Gastrocnemius medialis (tissue), 4 donors: ENCODE results near the gene PRKACB.

ENCODE experiments used
- POLR2A ChIP-seq, 2 donors: fragments of 450-650 bp; IDR thresholded peaks; one replicate each; pipeline ENCODE4 v1.6.1; 2017; ENCODE audit warnings: antibody characterized with exemption in 2 of 2, mild to moderate bottlenecking in 2 of 2, moderate library complexity in 2 of 2
- TF ChIP-seq, protein P1 (sequence below), 5 experiments: fragments of 450-650 bp in 3 of 5; fragments of 200-600 bp in 2 of 5; sonication (generic) in 2 of 5; IDR thresholded peaks in 4 of 5; conservative IDR thresholded peaks in 1 of 5; 1 replicate in 4 of 5; 2 replicates in 1 of 5; pipeline ENCODE4 v1.5.1; 2016 to 2019; ENCODE audit warnings: antibody characterized with exemption in 5 of 5, mild to moderate bottlenecking in 3 of 5, moderate library complexity in 3 of 5

DNA sequence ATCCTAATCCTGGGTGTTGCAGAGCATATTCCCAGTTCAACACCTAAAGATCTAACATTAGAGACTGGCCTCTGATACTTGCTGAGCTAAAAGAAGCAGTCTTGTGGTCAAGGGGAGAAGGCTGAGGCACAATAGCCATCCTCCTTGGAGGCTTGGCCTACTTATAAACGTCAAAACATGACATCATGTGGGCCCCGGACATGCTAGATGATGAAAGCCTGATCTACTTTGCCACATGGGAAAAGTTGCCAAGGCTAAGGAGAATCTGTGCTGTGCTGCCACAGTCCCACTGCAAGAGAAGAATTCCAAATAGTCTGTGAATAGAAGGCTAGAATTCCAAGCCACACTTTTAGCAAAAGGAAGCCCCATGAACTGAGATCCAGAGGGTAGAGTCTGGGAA is 113.5 kb downstream of the PRKACB start:
- TF ChIP-seq, protein P1, sequence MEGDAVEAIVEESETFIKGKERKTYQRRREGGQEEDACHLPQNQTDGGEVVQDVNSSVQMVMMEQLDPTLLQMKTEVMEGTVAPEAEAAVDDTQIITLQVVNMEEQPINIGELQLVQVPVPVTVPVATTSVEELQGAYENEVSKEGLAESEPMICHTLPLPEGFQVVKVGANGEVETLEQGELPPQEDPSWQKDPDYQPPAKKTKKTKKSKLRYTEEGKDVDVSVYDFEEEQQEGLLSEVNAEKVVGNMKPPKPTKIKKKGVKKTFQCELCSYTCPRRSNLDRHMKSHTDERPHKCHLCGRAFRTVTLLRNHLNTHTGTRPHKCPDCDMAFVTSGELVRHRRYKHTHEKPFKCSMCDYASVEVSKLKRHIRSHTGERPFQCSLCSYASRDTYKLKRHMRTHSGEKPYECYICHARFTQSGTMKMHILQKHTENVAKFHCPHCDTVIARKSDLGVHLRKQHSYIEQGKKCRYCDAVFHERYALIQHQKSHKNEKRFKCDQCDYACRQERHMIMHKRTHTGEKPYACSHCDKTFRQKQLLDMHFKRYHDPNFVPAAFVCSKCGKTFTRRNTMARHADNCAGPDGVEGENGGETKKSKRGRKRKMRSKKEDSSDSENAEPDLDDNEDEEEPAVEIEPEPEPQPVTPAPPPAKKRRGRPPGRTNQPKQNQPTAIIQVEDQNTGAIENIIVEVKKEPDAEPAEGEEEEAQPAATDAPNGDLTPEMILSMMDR (IDR thresholded peaks at IDR 0.05 in 4 of 5, conservative IDR thresholded peaks at IDR 0.05 in 1 of 5): no peak
- no peak for TF ChIP-seq POLR2A (IDR thresholded peaks at IDR 0.05)
